ENCODE results near the gene CFAP47. TPM values are rescaled to one million over a fixed set of nuclear protein-coding genes. Genes with fewer than 3 reads are reported as not detected.

Gene CFAP47
- total and polyA plus RNA-seq, 9 donors, result under 0.01 to 0.34 (median 0.06) TPM; not detected in 5

- H3K9me3 ChIP-seq (replicated peaks; ENCODE audit: control insufficient read depth, low read depth, low read length), result peaks cover 5% of the 10 kb centered on the region
Measured at GRCh38 chrX:36357855-36358254, 438.3 kb downstream of the CFAP47 start.

GRCh38 chrX:36364262-36364661 is 444.7 kb downstream of the CFAP47 start:
- Histone ChIP-seq H3K4me1 (ENCODE audit: control insufficient read depth, insufficient read depth, low read length) (no peaks in the 10 kb centered on the region), H3K9me3 (replicated peaks; ENCODE audit: control insufficient read depth, low read depth, low read length) (peaks cover 5% of the 10 kb centered on the region), H3K27ac (ENCODE audit: low read length) (no peak overlapping the region), H3K27me3 (ENCODE audit: control insufficient read depth, insufficient read depth, low read length) (no peaks in the 10 kb centered on the region), H3K36me3 (ENCODE audit: control insufficient read depth, insufficient read depth, low read length) (no peaks in the 10 kb centered on the region), H3K4me3 (ENCODE audit: low read length) (no peak overlapping the region)
- WGBS (ENCODE audit: insufficient coverage), result no CpG with 5 or more reads among the region's 1 CpG
- DNase-seq, result no peak

More at GRCh38 chrX:36357855-36358254, 438.3 kb downstream of the CFAP47 start:
- H3K4me3 ChIP-seq (ENCODE audit: low read length), result no peak overlapping the region
- no peak for DNase-seq
- 50% methylated on average over 1 of the region's 1 CpG for WGBS (ENCODE audit: insufficient coverage)
- no peaks in the 10 kb centered on the region for H3K4me1 ChIP-seq (ENCODE audit: control insufficient read depth, insufficient read depth, low read length)
- no peaks in the 10 kb centered on the region for H3K27me3 ChIP-seq (ENCODE audit: control insufficient read depth, insufficient read depth, low read length)
- H3K27ac ChIP-seq (ENCODE audit: low read length), result no peak overlapping the region
- no peaks in the 10 kb centered on the region for H3K36me3 ChIP-seq (ENCODE audit: control insufficient read depth, insufficient read depth, low read length)

GRCh38 chrX:36383495-36383894 is 464.0 kb downstream of the CFAP47 start:
- Histone ChIP-seq H3K36me3 (ENCODE audit: control insufficient read depth, insufficient read depth, low read length) (no peaks in the 10 kb centered on the region), H3K9me3 (replicated peaks; ENCODE audit: control insufficient read depth, low read depth, low read length) (no peaks in the 10 kb centered on the region), H3K4me3 (ENCODE audit: low read length) (no peak overlapping the region), H3K27me3 (ENCODE audit: control insufficient read depth, insufficient read depth, low read length) (no peaks in the 10 kb centered on the region), H3K27ac (ENCODE audit: low read length) (no peak overlapping the region), H3K4me1 (ENCODE audit: control insufficient read depth, insufficient read depth, low read length) (no peaks in the 10 kb centered on the region)
- no peak for DNase-seq
- WGBS (ENCODE audit: insufficient coverage), result no CpG with 5 or more reads among the region's 4 CpGs

- no peaks in the 10 kb centered on the region for H3K36me3 ChIP-seq (ENCODE audit: control insufficient read depth, insufficient read depth, low read length)
- H3K27ac ChIP-seq (ENCODE audit: low read length), result no peak overlapping the region
- WGBS (ENCODE audit: insufficient coverage), result 67% methylated on average over 2 of the region's 4 CpGs
- H3K27me3 ChIP-seq (ENCODE audit: control insufficient read depth, insufficient read depth, low read length), result no peaks in the 10 kb centered on the region
- no peaks in the 10 kb centered on the region for H3K4me1 ChIP-seq (ENCODE audit: control insufficient read depth, insufficient read depth, low read length)
- no peaks in the 10 kb centered on the region for H3K9me3 ChIP-seq (replicated peaks; ENCODE audit: control insufficient read depth, low read depth, low read length)
- no peak for DNase-seq
- H3K4me3 ChIP-seq (ENCODE audit: low read length), result no peak overlapping the region
Measured at GRCh38 chrX:36388901-36389300, 469.4 kb downstream of the CFAP47 start.

GRCh38 chrX:36401774-36402173 is 482.2 kb downstream of the CFAP47 start:
- Histone ChIP-seq H3K9me3 (replicated peaks; ENCODE audit: control insufficient read depth, low read depth, low read length) (no peaks in the 10 kb centered on the region), H3K27me3 (ENCODE audit: control insufficient read depth, insufficient read depth, low read length) (no peaks in the 10 kb centered on the region), H3K36me3 (ENCODE audit: control insufficient read depth, insufficient read depth, low read length) (no peaks in the 10 kb centered on the region), H3K4me3 (ENCODE audit: low read length) (no peak overlapping the region), H3K4me1 (ENCODE audit: control insufficient read depth, insufficient read depth, low read length) (no peaks in the 10 kb centered on the region), H3K27ac (ENCODE audit: low read length) (no peak overlapping the region)
- WGBS (ENCODE audit: insufficient coverage), result 88% methylated on average over 2 of the region's 3 CpGs
- DNase-seq, result no peak

- Histone ChIP-seq H3K9me3 (replicated peaks; ENCODE audit: control insufficient read depth, low read depth, low read length) (no peaks in the 10 kb centered on the region), H3K27ac (ENCODE audit: low read length) (no peak overlapping the region), H3K4me1 (ENCODE audit: control insufficient read depth, insufficient read depth, low read length) (no peaks in the 10 kb centered on the region), H3K36me3 (ENCODE audit: control insufficient read depth, insufficient read depth, low read length) (no peaks in the 10 kb centered on the region), H3K4me3 (ENCODE audit: low read length) (no peak overlapping the region), H3K27me3 (ENCODE audit: control insufficient read depth, insufficient read depth, low read length) (no peaks in the 10 kb centered on the region)
- DNase-seq, result peak; percentile 26
- WGBS (ENCODE audit: insufficient coverage), result 50% methylated on average over 5 of the region's 8 CpGs
Measured at GRCh38 chrX:36407836-36408235, 488.3 kb downstream of the CFAP47 start.

GRCh38 chrX:36414056-36414455 is 494.5 kb downstream of the CFAP47 start:
- Histone ChIP-seq H3K27ac (ENCODE audit: low read length) (no peak overlapping the region), H3K36me3 (ENCODE audit: control insufficient read depth, insufficient read depth, low read length) (no peaks in the 10 kb centered on the region), H3K4me1 (ENCODE audit: control insufficient read depth, insufficient read depth, low read length) (no peaks in the 10 kb centered on the region), H3K9me3 (replicated peaks; ENCODE audit: control insufficient read depth, low read depth, low read length) (no peaks in the 10 kb centered on the region), H3K27me3 (ENCODE audit: control insufficient read depth, insufficient read depth, low read length) (no peaks in the 10 kb centered on the region), H3K4me3 (ENCODE audit: low read length) (no peak overlapping the region)
- no peak for DNase-seq
- WGBS (ENCODE audit: insufficient coverage), result no CpG with 5 or more reads among the region's 2 CpGs

GRCh38 chrX:36422368-36422767 is 502.8 kb downstream of the CFAP47 start:
- H3K27me3 ChIP-seq (ENCODE audit: control insufficient read depth, insufficient read depth, low read length), result no peaks in the 10 kb centered on the region
- H3K4me3 ChIP-seq (ENCODE audit: low read length), result no peak overlapping the region
- no peak for DNase-seq
- no peaks in the 10 kb centered on the region for H3K4me1 ChIP-seq (ENCODE audit: control insufficient read depth, insufficient read depth, low read length)
- H3K27ac ChIP-seq (ENCODE audit: low read length), result no peak overlapping the region
- H3K9me3 ChIP-seq (replicated peaks; ENCODE audit: control insufficient read depth, low read depth, low read length), result no peaks in the 10 kb centered on the region
- 100% methylated on average over 1 of the region's 1 CpG for WGBS (ENCODE audit: insufficient coverage)
- no peaks in the 10 kb centered on the region for H3K36me3 ChIP-seq (ENCODE audit: control insufficient read depth, insufficient read depth, low read length)

- Histone ChIP-seq H3K4me1 (ENCODE audit: control insufficient read depth, insufficient read depth, low read length) (peaks cover 10% of the 10 kb centered on the region), H3K4me3 (ENCODE audit: low read length) (no peak overlapping the region), H3K9me3 (replicated peaks; ENCODE audit: control insufficient read depth, low read depth, low read length) (no peaks in the 10 kb centered on the region), H3K27ac (ENCODE audit: low read length) (no peak overlapping the region), H3K36me3 (ENCODE audit: control insufficient read depth, insufficient read depth, low read length) (no peaks in the 10 kb centered on the region), H3K27me3 (ENCODE audit: control insufficient read depth, insufficient read depth, low read length) (no peaks in the 10 kb centered on the region)
- DNase-seq, result peak; percentile 29
- no CpG with 5 or more reads among the region's 3 CpGs for WGBS (ENCODE audit: insufficient coverage)
Measured at GRCh38 chrX:36431819-36432218, 512.3 kb downstream of the CFAP47 start.

GRCh38 chrX:36434522-36434921 is 515.0 kb downstream of the CFAP47 start:
- peaks cover 10% of the 10 kb centered on the region for H3K4me1 ChIP-seq (ENCODE audit: control insufficient read depth, insufficient read depth, low read length)
- no peaks in the 10 kb centered on the region for H3K36me3 ChIP-seq (ENCODE audit: control insufficient read depth, insufficient read depth, low read length)
- DNase-seq, result no peak
- no peak overlapping the region for H3K4me3 ChIP-seq (ENCODE audit: low read length)
- no peak overlapping the region for H3K27ac ChIP-seq (ENCODE audit: low read length)
- no CpG with 5 or more reads among the region's 1 CpG for WGBS (ENCODE audit: insufficient coverage)
- no peaks in the 10 kb centered on the region for H3K9me3 ChIP-seq (replicated peaks; ENCODE audit: control insufficient read depth, low read depth, low read length)
- no peaks in the 10 kb centered on the region for H3K27me3 ChIP-seq (ENCODE audit: control insufficient read depth, insufficient read depth, low read length)

All from muscle of leg (tissue), 11 donors.